Activated T-cell treated with anti-CD3 and anti-CD28 coated beads, Interleukin-2, amount 50 U/mL, for 72 hours (primary cell): ENCODE measurements around the gene AGAP9. TPM values are rescaled to one million over a fixed set of nuclear protein-coding genes. Genes with fewer than 3 reads are reported as not detected.
A peak's percentile ranks its signal among the peaks of the same experiment; 100 is the strongest.
"Not testable (repeated sequence)": the region's sequence is repeated elsewhere in the genome, so short reads cannot be mapped to it uniquely, and the experiment has no call there.

Experiments
- ATAC-seq, 2 donors: fragments of 150-1000 bp; cut with Tn5 transposase; replicated peaks in 1 of 2; 2 replicates each; pipeline ENCODE4 v1.10.0; 2021; ENCODE audit warnings: moderate library complexity in 2 of 2, mild to moderate bottlenecking in 1 of 2
- DNase-seq, 2 donors: peaks; one replicate each; pipeline ENCODE4 v3.0.0; 2021 to 2022; ENCODE audit warnings: mixed read lengths in 1 of 2
- H3K27ac Mint-ChIP-seq: one replicate; pipeline ENCODE4 v1.8.0; 2022; ENCODE audit warnings: mild to moderate bottlenecking, moderate library complexity, mixed read lengths
- H3K27me3 Mint-ChIP-seq: one replicate; pipeline ENCODE4 v1.8.0; 2022; ENCODE audit warnings: low read depth, mixed read lengths
- H3K36me3 Mint-ChIP-seq, 2 donors: one replicate each; pipeline ENCODE4 v1.8.0; 2022; ENCODE audit warnings: mixed read lengths in 2 of 2, mild to moderate bottlenecking in 1 of 2; ENCODE audit not compliant: insufficient read depth in 2 of 2
- H3K4me1 Mint-ChIP-seq: one replicate; pipeline ENCODE4 v1.8.0; 2022; ENCODE audit warnings: low read depth, mixed read lengths
- H3K4me3 Mint-ChIP-seq, 2 donors: one replicate each; pipeline ENCODE4 v1.8.0; 2022; ENCODE audit warnings: mild to moderate bottlenecking in 2 of 2, mixed read lengths in 2 of 2, moderate library complexity in 2 of 2
- H3K9me3 Mint-ChIP-seq, 2 donors: one replicate each; pipeline ENCODE4 v1.8.0; 2022; ENCODE audit warnings: mixed read lengths in 2 of 2
- total RNA-seq, 2 donors: library from RNA; stranded (reverse); gene quantifications; one replicate each; pipeline ENCODE4 v1.2.3, GENCODE V29; 2022

AGAP9 gene
- 1 to 10 TPM; 7.0 to 7.2 TPM for total RNA-seq

GRCh38 chr10:47523475-47523874 lies at the start of gene AGAP9:
Gene AGAP9, minus strand, starts transcription at chr10:47523638. Its CDS starts 112 bp downstream, at chr10:47523526.
- H3K4me1 Mint-ChIP-seq, H3K27me3 Mint-ChIP-seq, DNase-seq, H3K36me3 Mint-ChIP-seq, ATAC-seq, H3K9me3 Mint-ChIP-seq, H3K27ac Mint-ChIP-seq, H3K4me3 Mint-ChIP-seq: not testable (repeated sequence)

- not testable (repeated sequence) for ATAC-seq, H3K27me3 Mint-ChIP-seq, DNase-seq, H3K27ac Mint-ChIP-seq, H3K9me3 Mint-ChIP-seq, H3K4me1 Mint-ChIP-seq, H3K4me3 Mint-ChIP-seq, H3K36me3 Mint-ChIP-seq
Observed at GRCh38 chr10:47571138-47571912, 47.9 kb upstream of the AGAP9 start.

- H3K4me1 Mint-ChIP-seq, H3K4me3 Mint-ChIP-seq, DNase-seq, H3K27me3 Mint-ChIP-seq, H3K9me3 Mint-ChIP-seq, H3K36me3 Mint-ChIP-seq, H3K27ac Mint-ChIP-seq: not testable (repeated sequence)
- ATAC-seq = peak in 1 of 2 donors; percentile 7
Observed at GRCh38 chr10:47566757-47567156, 43.3 kb upstream of the AGAP9 start.

- ATAC-seq = peak; percentile 32 to 58
- H3K27me3 Mint-ChIP-seq = not testable (repeated sequence)
Observed at GRCh38 chr10:47566108-47566699, 42.8 kb upstream of the AGAP9 start.

GRCh38 chr10:47565517-47565920 lies 42.1 kb upstream of the AGAP9 start:
- not testable (repeated sequence) for ATAC-seq, H3K27ac Mint-ChIP-seq, H3K9me3 Mint-ChIP-seq, H3K4me1 Mint-ChIP-seq, H3K27me3 Mint-ChIP-seq, DNase-seq, H3K4me3 Mint-ChIP-seq, H3K36me3 Mint-ChIP-seq

More at GRCh38 chr10:47566108-47566699, 42.8 kb upstream of the AGAP9 start:
- not testable (repeated sequence) for H3K9me3 Mint-ChIP-seq, H3K4me1 Mint-ChIP-seq, DNase-seq, H3K4me3 Mint-ChIP-seq, H3K36me3 Mint-ChIP-seq, H3K27ac Mint-ChIP-seq

DNA sequence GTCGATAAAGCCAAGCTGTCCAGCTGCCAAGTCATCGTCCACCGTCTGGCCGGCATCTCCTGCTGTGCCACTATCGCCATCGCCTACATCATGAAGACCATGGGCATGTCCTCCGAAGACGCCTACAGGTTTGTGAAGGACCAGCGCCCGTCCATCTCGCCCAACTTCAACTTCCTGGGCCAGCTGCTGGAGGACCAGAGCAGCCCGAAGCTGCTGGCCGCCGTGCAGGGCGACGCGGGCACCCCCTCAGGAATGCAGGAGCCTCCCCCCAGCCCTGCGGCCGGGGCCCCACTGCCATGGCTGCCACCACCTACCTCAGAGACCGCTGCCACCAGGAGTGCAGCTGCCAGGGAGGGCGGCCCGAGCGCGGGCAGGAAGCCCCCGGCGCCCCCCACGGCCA lies 41.5 kb upstream of the AGAP9 start:
- H3K4me1 Mint-ChIP-seq, H3K27ac Mint-ChIP-seq, H3K4me3 Mint-ChIP-seq, H3K27me3 Mint-ChIP-seq, DNase-seq, H3K36me3 Mint-ChIP-seq, ATAC-seq, H3K9me3 Mint-ChIP-seq: not testable (repeated sequence)

DNA sequence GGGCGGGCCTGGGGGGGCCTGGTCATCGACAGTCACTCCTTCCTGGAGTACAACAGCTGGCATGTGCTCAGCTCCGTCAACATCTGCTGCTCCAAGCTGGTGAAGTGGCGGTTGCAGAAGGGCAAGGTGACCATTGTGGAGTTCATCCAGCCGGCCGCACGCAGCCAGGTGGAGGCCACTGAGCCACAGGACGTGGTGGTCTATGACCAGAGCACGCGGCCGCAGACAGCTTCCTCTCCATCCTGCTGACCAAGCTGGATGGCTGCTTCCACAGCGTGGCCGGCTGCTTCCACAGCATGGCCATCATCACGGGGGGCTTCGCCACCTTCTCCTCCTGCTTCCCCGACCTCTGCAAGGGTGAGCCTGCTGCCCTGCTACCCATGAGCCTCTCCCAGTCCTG lies 40.9 kb upstream of the AGAP9 start:
- H3K27ac Mint-ChIP-seq, H3K9me3 Mint-ChIP-seq, DNase-seq, H3K4me3 Mint-ChIP-seq, ATAC-seq, H3K36me3 Mint-ChIP-seq, H3K4me1 Mint-ChIP-seq, H3K27me3 Mint-ChIP-seq: not testable (repeated sequence)

GRCh38 chr10:47560452-47560851 lies 37.0 kb upstream of the AGAP9 start:
- H3K4me1 Mint-ChIP-seq = peaks cover 20% of the 10 kb centered on the region
- ATAC-seq = peak in 1 of 2 donors; percentile 23
- not testable (repeated sequence) for H3K27me3 Mint-ChIP-seq, H3K27ac Mint-ChIP-seq, H3K4me3 Mint-ChIP-seq, H3K36me3 Mint-ChIP-seq, H3K9me3 Mint-ChIP-seq, DNase-seq

GRCh38 chr10:47559718-47560308 lies 36.4 kb upstream of the AGAP9 start:
- ATAC-seq, H3K9me3 Mint-ChIP-seq, H3K27ac Mint-ChIP-seq, DNase-seq, H3K4me3 Mint-ChIP-seq, H3K36me3 Mint-ChIP-seq, H3K27me3 Mint-ChIP-seq: not testable (repeated sequence)
- peaks cover 20% of the 10 kb centered on the region for H3K4me1 Mint-ChIP-seq

DNA sequence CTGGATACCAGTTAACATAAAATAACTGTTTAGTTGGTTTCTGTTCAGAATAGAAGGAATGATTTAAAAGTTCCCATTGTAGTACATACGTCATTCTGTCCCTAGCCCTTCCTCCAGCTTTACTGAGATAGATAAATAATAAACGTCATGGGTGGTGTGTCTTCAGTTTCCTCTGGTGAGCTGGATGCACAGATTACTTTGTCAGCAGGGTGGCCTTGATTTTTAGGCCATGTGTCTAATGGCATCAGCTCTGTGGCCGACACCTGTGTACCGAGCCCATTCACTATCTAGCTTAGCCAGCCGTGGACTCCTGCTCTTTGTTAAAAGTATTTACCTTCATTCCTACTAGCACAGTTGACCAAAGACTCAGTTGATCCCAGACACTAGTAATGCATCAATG lies 34.7 kb upstream of the AGAP9 start:
- H3K36me3 Mint-ChIP-seq, ATAC-seq, DNase-seq, H3K9me3 Mint-ChIP-seq, H3K27me3 Mint-ChIP-seq: not testable (repeated sequence)
- Mint-ChIP-seq H3K4me1 (peaks cover 20% of the 10 kb centered on the region), H3K4me3 (peak overlapping the region; percentile 58 to 59), H3K27ac (peak overlapping the region; percentile 49)

DNA sequence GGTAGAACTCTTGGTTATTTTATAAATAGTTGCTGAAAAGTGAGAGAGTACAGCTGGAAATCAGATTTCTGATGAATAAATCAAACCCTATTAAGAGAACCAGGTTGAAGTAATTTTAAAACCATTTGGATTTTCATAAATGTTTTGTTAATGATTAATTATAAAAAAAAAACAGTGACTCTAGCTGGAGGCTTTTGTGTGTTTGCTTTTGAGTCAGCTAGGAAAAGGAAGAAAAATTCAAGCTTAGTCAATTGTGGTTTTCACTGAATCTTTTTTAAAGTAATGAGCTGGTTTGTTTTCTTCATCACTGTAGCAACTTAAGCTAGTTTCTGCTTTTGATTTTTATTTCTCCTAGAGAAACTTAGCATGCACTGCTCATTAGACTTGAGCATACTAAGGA lies 34.2 kb upstream of the AGAP9 start:
- ATAC-seq = peak; percentile 24 to 45
- H3K27ac Mint-ChIP-seq = peak overlapping the region; percentile 49
- H3K36me3 Mint-ChIP-seq, H3K9me3 Mint-ChIP-seq, DNase-seq, H3K27me3 Mint-ChIP-seq: not testable (repeated sequence)
- H3K4me3 Mint-ChIP-seq = peak overlapping the region in 1 of 2 donors; percentile 58
- peaks cover 20% of the 10 kb centered on the region for H3K4me1 Mint-ChIP-seq

DNA sequence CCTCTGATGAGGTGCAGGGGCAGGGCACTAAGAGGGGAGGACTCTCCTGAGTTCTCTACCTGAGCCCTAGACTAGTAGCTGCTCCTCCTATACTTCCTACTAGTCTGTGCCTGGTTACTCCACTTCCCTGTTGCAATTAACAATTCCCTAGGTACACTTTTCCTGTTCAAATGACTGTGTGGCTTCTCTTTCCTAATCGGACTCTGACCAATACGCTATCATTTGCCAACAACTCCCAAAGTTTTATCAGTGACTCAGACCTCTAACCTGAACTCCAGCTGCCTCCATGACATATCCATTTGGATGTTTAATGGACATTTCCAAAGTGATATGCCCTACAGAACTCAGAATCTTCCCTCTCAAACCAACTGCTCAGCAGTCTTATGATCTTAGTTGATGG lies 31.9 kb upstream of the AGAP9 start:
- not testable (repeated sequence) for H3K4me3 Mint-ChIP-seq, ATAC-seq, H3K27ac Mint-ChIP-seq, DNase-seq, H3K9me3 Mint-ChIP-seq, H3K36me3 Mint-ChIP-seq, H3K27me3 Mint-ChIP-seq
- peaks cover 20% of the 10 kb centered on the region for H3K4me1 Mint-ChIP-seq

- not testable (repeated sequence) for H3K27ac Mint-ChIP-seq, H3K27me3 Mint-ChIP-seq, ATAC-seq, DNase-seq, H3K4me3 Mint-ChIP-seq, H3K36me3 Mint-ChIP-seq, H3K9me3 Mint-ChIP-seq
- peaks cover 20% of the 10 kb centered on the region for H3K4me1 Mint-ChIP-seq
Observed at GRCh38 chr10:47554552-47554951, 31.1 kb upstream of the AGAP9 start.
